Kidney (tissue), 14 donors: ENCODE measurements around the gene TACC3. TPM values are rescaled to one million over a fixed set of nuclear protein-coding genes. Genes with fewer than 3 reads are reported as not detected.
"Not testable (repeated sequence)": the region's sequence is repeated elsewhere in the genome, so short reads cannot be mapped to it uniquely, and the experiment has no call there.

Experiments
- DNase-seq, 5 donors: peaks; one replicate each; pipeline ENCODE4 v3.0.0-alpha.2; 2013 to 2020
- FAIRE-seq: peaks from 2 replicates; lab custom pipeline; 2012; peaks lifted over from hg19 to GRCh38; lab: Jason Lieb, UNC
- H3K27ac ChIP-seq, 2 donors: one replicate each; pipeline ENCODE4 v1.7.0; 2013; ENCODE audit warnings: low read depth in 2 of 2, low read length in 2 of 2, inconsistent platforms in 1 of 2
- H3K27me3 ChIP-seq: one replicate; pipeline ENCODE4 v1.7.1; 2013; ENCODE audit warnings: low read length, inconsistent platforms; ENCODE audit not compliant: control insufficient read depth, insufficient read depth
- H3K36me3 ChIP-seq, 3 donors: one replicate each; pipeline versions ENCODE4 v1.7.0 to v1.7.1; 2013; ENCODE audit warnings: low read length in 3 of 3, control low read depth in 1 of 3, inconsistent platforms in 1 of 3; ENCODE audit not compliant: insufficient read depth in 3 of 3, control insufficient read depth in 2 of 3
- H3K4me1 ChIP-seq, 3 donors: one replicate each; pipeline versions ENCODE4 v1.7.0 to v1.7.1; 2013; ENCODE audit warnings: low read length in 3 of 3, inconsistent platforms in 1 of 3, low read depth in 1 of 3; ENCODE audit not compliant: control insufficient read depth in 2 of 3, insufficient read depth in 2 of 3
- H3K4me3 ChIP-seq, 3 donors: one replicate each; pipeline versions ENCODE4 v1.7.0 to v1.8.1; 2013; ENCODE audit warnings: low read length in 3 of 3, control low read depth in 1 of 3, inconsistent platforms in 1 of 3
- H3K9ac ChIP-seq, 3 donors: one replicate each; pipeline versions ENCODE4 v1.7.0 to v1.7.1; 2013; ENCODE audit warnings: low read length in 3 of 3, control low read depth in 1 of 3, inconsistent platforms in 1 of 3
- H3K9me3 ChIP-seq, 3 donors: one replicate each; pipeline versions ENCODE4 v1.7.0 to v1.7.1; 2013; ENCODE audit warnings: low read length in 3 of 3, control low read depth in 1 of 3, inconsistent platforms in 1 of 3; ENCODE audit not compliant: control insufficient read depth in 2 of 3, insufficient read depth in 1 of 3
- intact Hi-C: fragments of 100-400 bp; cut with DNase I; formaldehyde crosslinking; loops from one replicate; pipeline ENCODE4 v1.11.1; 2022
- polyA plus RNA-seq: library from polyadenylated mRNA; stranded (reverse); fragments of 350-450 nt; fragmentation: Illumina TruSeq; extraction: RNeasy Lipid Tissue Mini Kit (QIAGEN cat#74804); gene quantifications from one replicate; pipeline ENCODE4 v1.2.3, GENCODE V29; 2014; ENCODE audit warnings: low read depth, low replicate concordance; ENCODE audit not compliant: insufficient read depth
- total RNA-seq: library from RNA; stranded (reverse); fragmentation: NEBNext Ultra II Directional; extraction: Animal tissue kit (Norgen Biotek cat#: 25700); gene quantifications from one replicate; pipeline ENCODE4 v1.2.1, GENCODE V29; 2021
- TF ChIP-seq, protein P1 (sequence below): IDR thresholded peaks from 3 replicates; pipeline ENCODE4 v1.5.1; 2012; ENCODE audit warnings: mild to moderate bottlenecking, moderate library complexity, borderline replicate concordance; ENCODE audit not compliant: insufficient read depth; ENCODE audit errors: extremely low read depth
- donor health status: control.
- donor health status: control.
- donor health status: control.
- donor health status: control.
- donor health status: control.
- donor health status: DM: yes; HTN: yes; CAD: no.
- donor health status: Normal renal cell carcinoma (clear cell type).

The TACC3 gene
- total and polyA plus RNA-seq, 2 donors from 2014 or later: 4.9 to 12.2 TPM

DNA sequence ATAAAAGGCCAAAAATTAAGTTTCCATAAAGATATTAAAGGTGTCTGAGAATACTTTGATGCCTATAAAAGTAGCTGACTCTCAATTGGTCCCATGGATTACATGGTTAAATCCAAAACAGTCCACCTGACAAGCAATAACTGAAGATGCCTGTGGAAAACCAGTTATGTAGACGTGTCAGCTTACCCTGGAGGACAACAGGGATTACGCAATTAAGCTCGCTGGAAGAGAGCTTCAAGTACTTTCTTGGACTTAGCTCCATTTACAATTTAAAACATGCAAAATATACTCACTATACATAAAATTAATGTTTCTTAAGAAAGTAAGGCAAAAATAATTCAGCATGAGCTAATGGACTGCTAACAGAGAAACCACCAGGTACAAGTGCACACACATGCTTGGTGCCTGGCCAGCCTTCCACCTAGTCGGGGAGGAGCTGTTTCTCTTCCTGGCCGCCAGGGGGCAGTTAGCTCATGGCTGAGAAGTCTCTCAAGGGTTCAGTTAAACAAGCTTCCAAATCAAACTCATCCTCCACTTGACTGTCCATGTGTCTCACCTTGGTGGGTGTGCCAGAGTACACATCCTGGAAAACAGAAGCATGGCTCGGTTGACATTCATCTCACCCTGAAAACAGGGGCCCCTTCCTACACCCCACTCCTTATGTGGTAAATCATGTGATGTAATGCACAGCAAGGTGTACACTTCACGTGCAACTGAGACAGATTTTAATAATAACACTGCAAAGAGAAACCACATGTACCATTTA is 28.0 kb upstream of the TACC3 start:
- H3K27me3 ChIP-seq: no peaks in the 10 kb centered on the region
- no peak overlapping the region for H3K4me3 ChIP-seq
- FAIRE-seq (no peak), DNase-seq (peak; percentile 76 to 88 (median 84))
- H3K9me3 ChIP-seq: no peaks in the 10 kb centered on the region
- H3K4me1 ChIP-seq: no peaks in the 10 kb centered on the region
- H3K36me3 ChIP-seq: peaks cover 12 to 38% (median 16%) of the 10 kb centered on the region in 3 donors
- TF ChIP-seq, protein P1, sequence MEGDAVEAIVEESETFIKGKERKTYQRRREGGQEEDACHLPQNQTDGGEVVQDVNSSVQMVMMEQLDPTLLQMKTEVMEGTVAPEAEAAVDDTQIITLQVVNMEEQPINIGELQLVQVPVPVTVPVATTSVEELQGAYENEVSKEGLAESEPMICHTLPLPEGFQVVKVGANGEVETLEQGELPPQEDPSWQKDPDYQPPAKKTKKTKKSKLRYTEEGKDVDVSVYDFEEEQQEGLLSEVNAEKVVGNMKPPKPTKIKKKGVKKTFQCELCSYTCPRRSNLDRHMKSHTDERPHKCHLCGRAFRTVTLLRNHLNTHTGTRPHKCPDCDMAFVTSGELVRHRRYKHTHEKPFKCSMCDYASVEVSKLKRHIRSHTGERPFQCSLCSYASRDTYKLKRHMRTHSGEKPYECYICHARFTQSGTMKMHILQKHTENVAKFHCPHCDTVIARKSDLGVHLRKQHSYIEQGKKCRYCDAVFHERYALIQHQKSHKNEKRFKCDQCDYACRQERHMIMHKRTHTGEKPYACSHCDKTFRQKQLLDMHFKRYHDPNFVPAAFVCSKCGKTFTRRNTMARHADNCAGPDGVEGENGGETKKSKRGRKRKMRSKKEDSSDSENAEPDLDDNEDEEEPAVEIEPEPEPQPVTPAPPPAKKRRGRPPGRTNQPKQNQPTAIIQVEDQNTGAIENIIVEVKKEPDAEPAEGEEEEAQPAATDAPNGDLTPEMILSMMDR: peak; percentile 85
- H3K9ac ChIP-seq: no peak overlapping the region
- intact Hi-C loops: no loop called here
- H3K27ac ChIP-seq: no peak overlapping the region

DNA sequence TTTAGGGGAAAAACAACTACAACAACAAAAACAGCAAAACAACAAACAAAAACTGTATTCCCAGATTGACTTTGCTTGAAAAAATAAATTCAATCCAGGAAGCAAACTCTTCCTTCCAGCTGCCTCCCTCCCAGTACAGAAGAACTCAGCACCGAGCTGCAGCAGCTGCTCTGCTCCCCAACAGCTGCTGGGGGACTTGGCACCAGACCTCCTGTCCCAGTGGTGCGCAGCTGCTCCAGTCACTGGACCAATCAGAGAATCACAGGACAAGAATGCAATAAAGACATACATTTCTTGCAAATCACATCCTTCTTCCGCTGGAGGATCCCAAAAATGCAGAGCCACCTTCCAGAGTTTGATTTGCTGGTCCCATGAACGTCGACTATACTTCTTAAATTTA is 25.4 kb upstream of the TACC3 start:
- intact Hi-C loops: no loop called here
- H3K4me3 ChIP-seq: no peak overlapping the region
- no peak overlapping the region for H3K27ac ChIP-seq
- TF ChIP-seq, protein P1: no peak
- H3K27me3 ChIP-seq: no peaks in the 10 kb centered on the region
- H3K9me3 ChIP-seq: no peaks in the 10 kb centered on the region
- no peaks in the 10 kb centered on the region for H3K4me1 ChIP-seq
- H3K36me3 ChIP-seq: peaks cover 14 to 44% (median 21%) of the 10 kb centered on the region in 3 donors
- DNase-seq (peak in 1 of 5 donors; percentile 59), FAIRE-seq (no peak)
- no peak overlapping the region for H3K9ac ChIP-seq

DNA sequence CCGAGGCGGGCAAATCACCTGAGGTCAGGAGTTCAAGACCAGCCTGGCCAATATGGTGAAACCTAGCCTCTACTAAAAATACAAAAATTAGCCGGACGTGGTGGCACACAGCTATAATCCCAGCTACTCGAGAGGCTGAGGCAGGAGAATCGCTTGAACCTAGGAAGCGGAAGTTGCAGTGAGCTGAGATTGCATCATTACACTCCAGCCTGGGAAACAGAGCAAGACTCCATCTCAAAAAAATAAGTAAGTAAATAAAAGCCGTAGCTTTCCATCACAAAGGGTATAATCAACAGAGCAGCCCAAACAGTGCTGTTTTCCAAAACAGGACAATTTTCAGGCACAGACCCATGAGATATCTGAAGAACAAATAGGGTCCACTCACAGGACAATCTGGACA is 19.6 kb upstream of the TACC3 start:
- H3K9me3 ChIP-seq, H3K4me1 ChIP-seq, H3K27ac ChIP-seq, H3K4me3 ChIP-seq, H3K27me3 ChIP-seq, FAIRE-seq, intact Hi-C loops, H3K9ac ChIP-seq, DNase-seq: not testable (repeated sequence)
- H3K36me3 ChIP-seq: peaks cover 6 to 40% (median 20%) of the 10 kb centered on the region in 3 donors

DNA sequence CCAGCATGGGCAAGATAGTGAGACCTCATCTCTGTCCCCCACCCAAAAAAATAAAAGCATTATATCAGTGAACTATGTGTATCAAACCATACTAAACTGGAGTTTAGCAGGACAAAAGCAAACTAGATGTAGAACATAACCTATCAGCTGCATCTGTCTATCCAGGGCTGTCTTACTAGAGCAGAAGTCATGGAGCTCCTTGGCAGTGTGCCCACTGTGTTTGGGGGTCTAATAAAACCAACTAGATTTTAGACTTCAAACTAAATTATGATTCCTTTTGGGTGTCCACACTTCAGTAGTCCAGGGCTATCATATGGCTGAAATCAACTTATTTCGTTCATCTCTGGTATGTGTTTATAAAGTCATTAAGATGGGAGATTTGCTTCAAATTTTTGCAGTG is 17.5 kb upstream of the TACC3 start:
- Histone ChIP-seq H3K4me3 (no peak overlapping the region), H3K27ac (no peak overlapping the region), H3K27me3 (no peaks in the 10 kb centered on the region), H3K9ac (no peak overlapping the region), H3K4me1 (no peaks in the 10 kb centered on the region), H3K36me3 (peaks cover 4 to 31% (median 19%) of the 10 kb centered on the region in 3 donors), H3K9me3 (no peaks in the 10 kb centered on the region)
- TF ChIP-seq, protein P1: no peak
- intact Hi-C loops: no loop called here
- DNase-seq (no peak), FAIRE-seq (no peak)
